Gastrocnemius medialis (tissue), 4 donors: ENCODE results near the gene THSD7B.

Experiments used
- POLR2A ChIP-seq, 2 donors: fragments of 450-650 bp; IDR thresholded peaks; one replicate each; pipeline ENCODE4 v1.6.1; 2017; ENCODE audit warnings: antibody characterized with exemption in 2 of 2, mild to moderate bottlenecking in 2 of 2, moderate library complexity in 2 of 2
- TF ChIP-seq, protein P1 (sequence below), 5 experiments: fragments of 450-650 bp in 3 of 5; fragments of 200-600 bp in 2 of 5; sonication (generic) in 2 of 5; IDR thresholded peaks in 4 of 5; conservative IDR thresholded peaks in 1 of 5; 1 replicate in 4 of 5; 2 replicates in 1 of 5; pipeline ENCODE4 v1.5.1; 2016 to 2019; ENCODE audit warnings: antibody characterized with exemption in 5 of 5, mild to moderate bottlenecking in 3 of 5, moderate library complexity in 3 of 5

- TF ChIP-seq, protein P1, sequence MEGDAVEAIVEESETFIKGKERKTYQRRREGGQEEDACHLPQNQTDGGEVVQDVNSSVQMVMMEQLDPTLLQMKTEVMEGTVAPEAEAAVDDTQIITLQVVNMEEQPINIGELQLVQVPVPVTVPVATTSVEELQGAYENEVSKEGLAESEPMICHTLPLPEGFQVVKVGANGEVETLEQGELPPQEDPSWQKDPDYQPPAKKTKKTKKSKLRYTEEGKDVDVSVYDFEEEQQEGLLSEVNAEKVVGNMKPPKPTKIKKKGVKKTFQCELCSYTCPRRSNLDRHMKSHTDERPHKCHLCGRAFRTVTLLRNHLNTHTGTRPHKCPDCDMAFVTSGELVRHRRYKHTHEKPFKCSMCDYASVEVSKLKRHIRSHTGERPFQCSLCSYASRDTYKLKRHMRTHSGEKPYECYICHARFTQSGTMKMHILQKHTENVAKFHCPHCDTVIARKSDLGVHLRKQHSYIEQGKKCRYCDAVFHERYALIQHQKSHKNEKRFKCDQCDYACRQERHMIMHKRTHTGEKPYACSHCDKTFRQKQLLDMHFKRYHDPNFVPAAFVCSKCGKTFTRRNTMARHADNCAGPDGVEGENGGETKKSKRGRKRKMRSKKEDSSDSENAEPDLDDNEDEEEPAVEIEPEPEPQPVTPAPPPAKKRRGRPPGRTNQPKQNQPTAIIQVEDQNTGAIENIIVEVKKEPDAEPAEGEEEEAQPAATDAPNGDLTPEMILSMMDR (IDR thresholded peaks at IDR 0.05 in 4 of 5, conservative IDR thresholded peaks at IDR 0.05 in 1 of 5), result no peak
- TF ChIP-seq POLR2A (IDR thresholded peaks at IDR 0.05), result no peak
Measured at GRCh38 chr2:137345994-137346393, 580.6 kb downstream of the THSD7B start.
